Ishikawa (cell line): ENCODE results near the gene CEP85L.

Experiments used
- CEBPB ChIP-seq: IDR thresholded peaks from 2 replicates; pipeline ENCODE4 v1.6.1; 2012
- CREB1 ChIP-seq: IDR thresholded peaks from 2 replicates; pipeline ENCODE4 v1.6.1; 2012; ENCODE audit warnings: low read depth
- EGR1 ChIP-seq: IDR thresholded peaks from 2 replicates; pipeline ENCODE4 v1.6.1; 2012
- EP300 ChIP-seq: IDR thresholded peaks from 2 replicates; pipeline ENCODE4 v1.6.1; 2012; ENCODE audit warnings: borderline replicate concordance
- FOXM1 ChIP-seq: IDR thresholded peaks from 2 replicates; pipeline ENCODE4 v1.6.1; 2012; ENCODE audit warnings: low read depth, borderline replicate concordance
- MAX ChIP-seq: IDR thresholded peaks from 2 replicates; pipeline ENCODE4 v1.6.1; 2012
- NFIC ChIP-seq: IDR thresholded peaks from 2 replicates; pipeline ENCODE4 v1.6.1; 2012
- RAD21 ChIP-seq: IDR thresholded peaks from 2 replicates; pipeline ENCODE4 v1.6.1; 2012; ENCODE audit warnings: low read depth
- TAF1 ChIP-seq: IDR thresholded peaks from 2 replicates; pipeline ENCODE4 v1.6.1; 2012; ENCODE audit warnings: low read depth, mild to moderate bottlenecking
- TCF12 ChIP-seq: IDR thresholded peaks from 2 replicates; pipeline ENCODE4 v1.6.1; 2012; ENCODE audit warnings: low read depth
- TEAD4 ChIP-seq: IDR thresholded peaks from 2 replicates; pipeline ENCODE4 v1.6.1; 2012
- YY1 ChIP-seq: IDR thresholded peaks from 2 replicates; pipeline ENCODE4 v1.6.1; 2012; ENCODE audit warnings: low read depth
- ZBTB7A ChIP-seq: IDR thresholded peaks from 2 replicates; pipeline ENCODE4 v1.6.1; 2012; ENCODE audit warnings: low read depth
- TF ChIP-seq, protein P1 (sequence below): IDR thresholded peaks from 2 replicates; pipeline ENCODE4 v1.6.1; 2012
- TF ChIP-seq, protein P2 (sequence below): IDR thresholded peaks from 2 replicates; pipeline ENCODE4 v1.6.1; 2012; ENCODE audit warnings: low read depth, mild to moderate bottlenecking

The CEP85L gene

DNA sequence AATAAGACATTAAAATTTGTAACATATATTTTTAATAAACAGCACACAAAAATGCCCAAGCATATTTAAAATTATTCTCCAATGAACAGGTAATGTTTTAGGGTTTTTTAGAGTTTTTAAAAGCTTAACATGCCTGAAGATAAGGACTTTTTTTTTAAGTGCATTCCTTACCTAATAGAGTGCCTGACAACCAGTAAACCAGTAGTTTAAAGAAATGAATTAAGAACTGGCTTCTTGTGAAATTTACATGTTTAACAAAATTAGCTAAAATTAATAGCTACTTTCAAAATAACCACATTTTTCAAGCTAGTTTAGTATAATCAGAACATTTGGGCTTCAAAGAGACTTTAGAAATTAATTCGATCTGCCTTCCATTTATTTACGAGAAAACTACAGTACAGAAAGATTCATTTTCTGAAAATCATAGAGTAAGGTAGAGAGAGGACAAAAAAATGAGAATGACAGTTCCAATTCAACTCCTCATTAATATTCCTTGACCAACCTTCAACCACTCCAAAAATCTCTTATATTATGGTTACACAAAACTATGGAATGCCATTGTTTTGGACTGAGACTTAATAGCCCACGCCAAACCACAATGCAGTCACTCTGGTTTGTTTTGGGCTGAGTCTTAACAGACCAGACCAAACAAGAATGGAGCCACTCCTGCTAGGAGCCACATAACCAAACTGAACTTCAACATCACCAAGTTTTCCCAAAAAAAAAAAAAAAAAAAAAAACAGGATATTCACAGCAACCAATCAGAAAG is 109.0 kb downstream of the CEP85L start:
- TF ChIP-seq, protein P1, sequence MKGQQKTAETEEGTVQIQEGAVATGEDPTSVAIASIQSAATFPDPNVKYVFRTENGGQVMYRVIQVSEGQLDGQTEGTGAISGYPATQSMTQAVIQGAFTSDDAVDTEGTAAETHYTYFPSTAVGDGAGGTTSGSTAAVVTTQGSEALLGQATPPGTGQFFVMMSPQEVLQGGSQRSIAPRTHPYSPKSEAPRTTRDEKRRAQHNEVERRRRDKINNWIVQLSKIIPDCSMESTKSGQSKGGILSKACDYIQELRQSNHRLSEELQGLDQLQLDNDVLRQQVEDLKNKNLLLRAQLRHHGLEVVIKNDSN: no peak
- TF ChIP-seq TEAD4 (no peak), RAD21 (no peak), ZBTB7A (no peak), FOXM1 (no peak), TAF1 (no peak), NFIC (no peak), EP300 (no peak), CREB1 (no peak), MAX (no peak), TCF12 (no peak), YY1 (no peak), EGR1 (no peak)
- TF ChIP-seq, protein P2, sequence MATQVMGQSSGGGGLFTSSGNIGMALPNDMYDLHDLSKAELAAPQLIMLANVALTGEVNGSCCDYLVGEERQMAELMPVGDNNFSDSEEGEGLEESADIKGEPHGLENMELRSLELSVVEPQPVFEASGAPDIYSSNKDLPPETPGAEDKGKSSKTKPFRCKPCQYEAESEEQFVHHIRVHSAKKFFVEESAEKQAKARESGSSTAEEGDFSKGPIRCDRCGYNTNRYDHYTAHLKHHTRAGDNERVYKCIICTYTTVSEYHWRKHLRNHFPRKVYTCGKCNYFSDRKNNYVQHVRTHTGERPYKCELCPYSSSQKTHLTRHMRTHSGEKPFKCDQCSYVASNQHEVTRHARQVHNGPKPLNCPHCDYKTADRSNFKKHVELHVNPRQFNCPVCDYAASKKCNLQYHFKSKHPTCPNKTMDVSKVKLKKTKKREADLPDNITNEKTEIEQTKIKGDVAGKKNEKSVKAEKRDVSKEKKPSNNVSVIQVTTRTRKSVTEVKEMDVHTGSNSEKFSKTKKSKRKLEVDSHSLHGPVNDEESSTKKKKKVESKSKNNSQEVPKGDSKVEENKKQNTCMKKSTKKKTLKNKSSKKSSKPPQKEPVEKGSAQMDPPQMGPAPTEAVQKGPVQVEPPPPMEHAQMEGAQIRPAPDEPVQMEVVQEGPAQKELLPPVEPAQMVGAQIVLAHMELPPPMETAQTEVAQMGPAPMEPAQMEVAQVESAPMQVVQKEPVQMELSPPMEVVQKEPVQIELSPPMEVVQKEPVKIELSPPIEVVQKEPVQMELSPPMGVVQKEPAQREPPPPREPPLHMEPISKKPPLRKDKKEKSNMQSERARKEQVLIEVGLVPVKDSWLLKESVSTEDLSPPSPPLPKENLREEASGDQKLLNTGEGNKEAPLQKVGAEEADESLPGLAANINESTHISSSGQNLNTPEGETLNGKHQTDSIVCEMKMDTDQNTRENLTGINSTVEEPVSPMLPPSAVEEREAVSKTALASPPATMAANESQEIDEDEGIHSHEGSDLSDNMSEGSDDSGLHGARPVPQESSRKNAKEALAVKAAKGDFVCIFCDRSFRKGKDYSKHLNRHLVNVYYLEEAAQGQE: no peak

- TF ChIP-seq, protein P1: no peak
- TF ChIP-seq CREB1 (no peak), EP300 (no peak), TCF12 (no peak), RAD21 (no peak), ZBTB7A (no peak), TEAD4 (no peak), MAX (no peak), CEBPB (no peak), NFIC (no peak), TAF1 (no peak), EGR1 (no peak), FOXM1 (no peak)
- TF ChIP-seq, protein P2: no peak
Observed at GRCh38 chr6:118537574-118537973, 113.8 kb downstream of the CEP85L start.

- no peak for TF ChIP-seq CREB1
- TF ChIP-seq, protein P1: no peak
- no peak for TF ChIP-seq NFIC
- TF ChIP-seq FOXM1: no peak
- TF ChIP-seq TEAD4: no peak
- no peak for TF ChIP-seq TCF12
- no peak for TF ChIP-seq EP300
- no peak for TF ChIP-seq EGR1
- TF ChIP-seq TAF1: no peak
- no peak for TF ChIP-seq CEBPB
Observed at GRCh38 chr6:118536478-118536877, 114.9 kb downstream of the CEP85L start.

- TF ChIP-seq ZBTB7A (no peak), MAX (no peak), RAD21 (no peak), TEAD4 (no peak), EGR1 (no peak), TAF1 (no peak)
Observed at GRCh38 chr6:118535176-118535844, 116.1 kb downstream of the CEP85L start.

DNA sequence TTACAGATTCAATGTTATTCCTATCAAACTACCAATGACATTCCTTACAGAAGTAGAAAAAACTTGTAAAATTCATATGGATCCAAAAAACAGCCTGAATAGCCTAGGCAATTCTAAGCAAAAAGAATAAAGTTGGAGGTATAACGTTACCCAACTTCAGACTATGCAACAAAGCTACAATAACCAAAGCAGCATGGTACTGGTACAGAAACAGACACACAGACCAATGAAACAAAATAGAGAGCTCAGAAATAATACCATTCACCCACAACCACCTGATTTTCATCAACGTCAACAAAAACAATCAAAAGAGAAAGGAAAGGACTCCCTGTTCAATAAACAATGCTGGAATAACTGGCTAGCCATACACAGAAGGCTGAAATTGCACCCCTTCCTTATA is 120.4 kb downstream of the CEP85L start:
- TF ChIP-seq EP300 (no peak), RAD21 (no peak), NFIC (no peak), MAX (no peak), ZBTB7A (no peak), CREB1 (no peak), CEBPB (no peak), TEAD4 (no peak), TAF1 (no peak), FOXM1 (no peak), TCF12 (no peak)
- TF ChIP-seq, protein P1: no peak
